Measurements from ENCODE around the gene CLASRP. TPM values are rescaled to one million over a fixed set of nuclear protein-coding genes. Genes with fewer than 3 reads are reported as not detected.
A peak's percentile ranks its signal among the peaks of the same experiment; 100 is the strongest.

The CLASRP gene
- total RNA-seq, 1 donor: 17.0 TPM

- no peaks in the 10 kb centered on the region for H3K9me3 ChIP-seq (ENCODE audit: low read depth, low read length)
- no peaks in the 10 kb centered on the region for H3K27me3 ChIP-seq (ENCODE audit: insufficient read depth, low read length)
- peaks cover 100% of the 10 kb centered on the region for H3K79me2 ChIP-seq (ENCODE audit: insufficient read depth, low read length)
- no peak overlapping the region for H2AFZ ChIP-seq (ENCODE audit: low read length)
- no peak for DNase-seq (ENCODE audit: insufficient read length, low spot score, missing footprints)
- peak overlapping the region; percentile 74 for H3K4me2 ChIP-seq (ENCODE audit: insufficient read depth, low read length)
- peak overlapping the region; percentile 94 for H3K27ac ChIP-seq (ENCODE audit: low read depth, low read length)
- H3K36me3 ChIP-seq (ENCODE audit: insufficient read depth, low read length): no peaks in the 10 kb centered on the region
- peaks cover 92% of the 10 kb centered on the region for H4K20me1 ChIP-seq (ENCODE audit: insufficient read depth, low read length)
- peak overlapping the region; percentile 22 for H3K4me3 ChIP-seq (ENCODE audit: insufficient read depth, low read length)
- peaks cover 48% of the 10 kb centered on the region for H3K4me1 ChIP-seq (ENCODE audit: insufficient read depth, low read length)
- no peak for TF ChIP-seq CTCF (IDR thresholded peaks at IDR 0.05; ENCODE audit: extremely low read depth, low read depth, low read length)
Measured at GRCh38 chr19:45098521-45099466, 59.9 kb downstream of the CLASRP start.

GRCh38 chr19:45099467-45100191 lies 60.8 kb downstream of the CLASRP start:
- Histone ChIP-seq H2AFZ (ENCODE audit: low read length) (no peak overlapping the region), H3K27ac (ENCODE audit: low read depth, low read length) (peak overlapping the region; percentile 94), H3K9me3 (ENCODE audit: low read depth, low read length) (no peaks in the 10 kb centered on the region), H3K4me3 (ENCODE audit: insufficient read depth, low read length) (no peak overlapping the region), H3K36me3 (ENCODE audit: insufficient read depth, low read length) (no peaks in the 10 kb centered on the region), H4K20me1 (ENCODE audit: insufficient read depth, low read length) (peaks cover 92% of the 10 kb centered on the region), H3K4me1 (ENCODE audit: insufficient read depth, low read length) (peaks cover 41% of the 10 kb centered on the region), H3K4me2 (ENCODE audit: insufficient read depth, low read length) (no peak overlapping the region), H3K27me3 (ENCODE audit: insufficient read depth, low read length) (no peaks in the 10 kb centered on the region), H3K79me2 (ENCODE audit: insufficient read depth, low read length) (peaks cover 100% of the 10 kb centered on the region)
- no peak for TF ChIP-seq CTCF (IDR thresholded peaks at IDR 0.05; ENCODE audit: extremely low read depth, low read depth, low read length)
- DNase-seq (ENCODE audit: insufficient read length, low spot score, missing footprints): no peak

- no peaks in the 10 kb centered on the region for H3K27me3 ChIP-seq (ENCODE audit: insufficient read depth, low read length)
- H2AFZ ChIP-seq (ENCODE audit: low read length): no peak overlapping the region
- peaks cover 36% of the 10 kb centered on the region for H3K4me1 ChIP-seq (ENCODE audit: insufficient read depth, low read length)
- H4K20me1 ChIP-seq (ENCODE audit: insufficient read depth, low read length): peaks cover 92% of the 10 kb centered on the region
- no peak for TF ChIP-seq CTCF (IDR thresholded peaks at IDR 0.05; ENCODE audit: extremely low read depth, low read depth, low read length)
- H3K9me3 ChIP-seq (ENCODE audit: low read depth, low read length): no peaks in the 10 kb centered on the region
- H3K79me2 ChIP-seq (ENCODE audit: insufficient read depth, low read length): peaks cover 100% of the 10 kb centered on the region
- H3K27ac ChIP-seq (ENCODE audit: low read depth, low read length): peak overlapping the region; percentile 17
- no peak for DNase-seq (ENCODE audit: insufficient read length, low spot score, missing footprints)
- no peaks in the 10 kb centered on the region for H3K36me3 ChIP-seq (ENCODE audit: insufficient read depth, low read length)
- no peak overlapping the region for H3K4me3 ChIP-seq (ENCODE audit: insufficient read depth, low read length)
- H3K4me2 ChIP-seq (ENCODE audit: insufficient read depth, low read length): no peak overlapping the region
Measured at GRCh38 chr19:45100201-45100600, 61.4 kb downstream of the CLASRP start.

- H3K27ac ChIP-seq (ENCODE audit: low read depth, low read length): peak overlapping the region; percentile 17
- H2AFZ ChIP-seq (ENCODE audit: low read length): no peak overlapping the region
- no peak for DNase-seq (ENCODE audit: insufficient read length, low spot score, missing footprints)
- no peak overlapping the region for H3K4me3 ChIP-seq (ENCODE audit: insufficient read depth, low read length)
- no peak overlapping the region for H3K4me2 ChIP-seq (ENCODE audit: insufficient read depth, low read length)
- no peak for TF ChIP-seq CTCF (IDR thresholded peaks at IDR 0.05; ENCODE audit: extremely low read depth, low read depth, low read length)
- H3K4me1 ChIP-seq (ENCODE audit: insufficient read depth, low read length): peaks cover 36% of the 10 kb centered on the region
- H4K20me1 ChIP-seq (ENCODE audit: insufficient read depth, low read length): peaks cover 91% of the 10 kb centered on the region
- H3K79me2 ChIP-seq (ENCODE audit: insufficient read depth, low read length): peaks cover 100% of the 10 kb centered on the region
- H3K27me3 ChIP-seq (ENCODE audit: insufficient read depth, low read length): no peaks in the 10 kb centered on the region
- no peaks in the 10 kb centered on the region for H3K9me3 ChIP-seq (ENCODE audit: low read depth, low read length)
- no peaks in the 10 kb centered on the region for H3K36me3 ChIP-seq (ENCODE audit: insufficient read depth, low read length)
Measured at GRCh38 chr19:45100846-45101252, 62.0 kb downstream of the CLASRP start.

All from osteoblast (primary cell).